Activated naive CD8-positive, alpha-beta T cell treated with anti-CD3 and anti-CD28 coated beads, Interleukin-2, amount 10 ng/mL, durations not matched to agents 7 days and 5 days (primary cell): ENCODE results near the gene KRTAP19-3. TPM values are rescaled to one million over a fixed set of nuclear protein-coding genes. Genes with fewer than 3 reads are reported as not detected.
"Not testable (repeated sequence)": the region's sequence is repeated elsewhere in the genome, so short reads cannot be mapped to it uniquely, and the experiment has no call there.

Experiments
- ATAC-seq: fragments of 150-1000 bp; cut with Tn5 transposase; one replicate; pipeline ENCODE4 v1.10.0; 2021; ENCODE audit warnings: low read depth, moderate library complexity
- POLR2A ChIA-PET: fragments of 350-600 bp; sonication (Branson Sonifier 250); formaldehyde crosslinking; loops from one replicate; lab custom pipeline; 2021; ENCODE audit warnings: antibody characterized with exemption; lab: Charles Lee
- DNase-seq: peaks from one replicate; pipeline ENCODE4 v3.0.0; 2021
- H3K27ac Mint-ChIP-seq: one replicate; pipeline ENCODE4 v1.8.0; 2022; ENCODE audit warnings: mild to moderate bottlenecking, mixed read lengths
- H3K27me3 Mint-ChIP-seq: one replicate; pipeline ENCODE4 v1.8.0; 2022; ENCODE audit warnings: mild to moderate bottlenecking, moderate library complexity, mixed read lengths
- H3K36me3 Mint-ChIP-seq: one replicate; pipeline ENCODE4 v1.8.0; 2021; ENCODE audit warnings: mild to moderate bottlenecking, mixed read lengths
- H3K4me1 Mint-ChIP-seq: one replicate; pipeline ENCODE4 v1.8.0; 2021; ENCODE audit warnings: mixed read lengths
- H3K4me3 Mint-ChIP-seq: one replicate; pipeline ENCODE4 v1.8.0; 2022; ENCODE audit warnings: mild to moderate bottlenecking, moderate library complexity, mixed read lengths
- H3K9me3 Mint-ChIP-seq: one replicate; pipeline ENCODE4 v1.8.0; 2021; ENCODE audit warnings: mixed read lengths
- total RNA-seq, 2 experiments: library from RNA; stranded (reverse); gene quantifications; one replicate each; pipeline ENCODE4 v1.2.3, GENCODE V29; 2021

KRTAP19-3 gene
- not detected for total RNA-seq

DNA sequence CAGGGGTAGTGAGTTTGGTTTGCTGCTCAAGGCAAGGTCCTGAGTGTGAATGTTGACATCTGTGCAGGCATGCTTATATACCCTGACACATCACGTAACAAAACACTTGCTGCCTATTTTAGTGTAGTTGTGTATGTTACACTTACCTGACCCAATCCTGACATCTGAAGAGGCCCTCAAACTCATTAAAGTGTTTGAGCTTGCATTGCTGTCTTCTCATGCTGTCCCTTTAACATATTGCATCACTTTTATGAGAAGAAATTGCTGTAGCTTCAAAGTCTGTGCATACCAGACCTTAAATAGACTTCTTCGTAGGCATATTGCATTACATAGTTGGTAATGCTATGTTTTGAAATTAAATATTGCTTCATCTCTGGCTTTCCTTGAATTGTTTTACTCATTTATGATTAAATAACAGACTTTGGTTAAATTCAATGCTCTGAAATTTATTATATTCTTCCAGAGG, at the start of gene KRTAP19-3:
Gene KRTAP19-3 (minus strand): TSS at position 51 of the 466 bp plus-strand sequence. CDS start 56 bp downstream, outside the sequence.
- H3K27me3 Mint-ChIP-seq, result no peaks in the 10 kb centered on the region
- POLR2A ChIA-PET, result no interaction called here

DNA sequence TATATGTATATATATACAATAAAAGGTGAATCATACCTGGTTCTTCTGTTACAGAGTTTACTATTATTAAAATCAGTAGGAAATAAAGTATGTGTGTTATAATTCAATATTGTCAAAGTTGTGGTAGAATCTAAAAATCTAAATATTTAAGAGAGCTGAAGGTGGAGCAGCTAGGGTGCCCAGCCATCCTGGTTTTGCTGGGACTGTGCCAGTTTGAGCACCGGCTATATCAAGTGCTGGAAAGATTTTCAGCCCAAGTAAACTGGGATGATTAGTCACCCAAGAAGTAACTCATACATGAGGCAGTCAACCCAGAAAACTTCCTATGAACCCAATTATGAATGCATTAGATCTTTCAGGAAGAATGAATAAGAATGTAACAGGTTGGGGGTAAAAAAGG, 27.1 kb upstream of the KRTAP19-3 start:
- DNase-seq (no peak), ATAC-seq (no peak)
- POLR2A ChIA-PET, result no interaction called here
- no peak overlapping the region for H3K4me3 Mint-ChIP-seq
- H3K27ac Mint-ChIP-seq, result no peak overlapping the region
- peaks cover 2% of the 10 kb centered on the region for H3K27me3 Mint-ChIP-seq
- H3K9me3 Mint-ChIP-seq, result peaks cover 2% of the 10 kb centered on the region
- H3K36me3 Mint-ChIP-seq, result no peaks in the 10 kb centered on the region
- H3K4me1 Mint-ChIP-seq, result no peaks in the 10 kb centered on the region

More for the DNA sequence above, at the start of gene KRTAP19-3:
- Mint-ChIP-seq H3K9me3 (peaks cover 1% of the 10 kb centered on the region), H3K4me1 (no peaks in the 10 kb centered on the region), H3K36me3 (no peaks in the 10 kb centered on the region), H3K27ac (no peak within 1 kb of the TSS), H3K4me3 (no peak within 1 kb of the TSS)
- DNase-seq (no peak), ATAC-seq (no peak)

DNA sequence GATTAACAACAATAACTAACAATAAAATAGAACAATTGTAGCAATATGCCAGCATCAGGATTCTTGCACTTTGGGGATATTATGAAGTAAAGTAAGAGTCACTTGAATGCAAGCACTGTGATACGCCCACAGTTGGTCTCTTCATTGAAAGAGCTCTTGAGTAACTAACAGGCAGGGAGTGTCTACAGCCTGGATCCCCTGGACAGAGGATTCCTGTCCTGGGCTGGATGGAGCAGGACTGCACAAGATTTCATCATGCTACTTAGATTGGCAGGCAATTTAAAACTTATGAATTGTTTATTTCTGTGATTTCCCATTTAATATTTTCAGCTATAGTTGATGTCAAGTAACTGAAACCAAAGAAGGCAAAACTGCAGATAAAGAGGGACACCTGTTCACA, 23.9 kb upstream of the KRTAP19-3 start:
- H3K4me1 Mint-ChIP-seq, result no peaks in the 10 kb centered on the region
- DNase-seq (no peak), ATAC-seq (no peak)
- H3K4me3 Mint-ChIP-seq, result no peak overlapping the region
- H3K27ac Mint-ChIP-seq, result no peak overlapping the region
- no peaks in the 10 kb centered on the region for H3K27me3 Mint-ChIP-seq
- POLR2A ChIA-PET, result no interaction called here
- H3K9me3 Mint-ChIP-seq, result peaks cover 2% of the 10 kb centered on the region
- H3K36me3 Mint-ChIP-seq, result no peaks in the 10 kb centered on the region

DNA sequence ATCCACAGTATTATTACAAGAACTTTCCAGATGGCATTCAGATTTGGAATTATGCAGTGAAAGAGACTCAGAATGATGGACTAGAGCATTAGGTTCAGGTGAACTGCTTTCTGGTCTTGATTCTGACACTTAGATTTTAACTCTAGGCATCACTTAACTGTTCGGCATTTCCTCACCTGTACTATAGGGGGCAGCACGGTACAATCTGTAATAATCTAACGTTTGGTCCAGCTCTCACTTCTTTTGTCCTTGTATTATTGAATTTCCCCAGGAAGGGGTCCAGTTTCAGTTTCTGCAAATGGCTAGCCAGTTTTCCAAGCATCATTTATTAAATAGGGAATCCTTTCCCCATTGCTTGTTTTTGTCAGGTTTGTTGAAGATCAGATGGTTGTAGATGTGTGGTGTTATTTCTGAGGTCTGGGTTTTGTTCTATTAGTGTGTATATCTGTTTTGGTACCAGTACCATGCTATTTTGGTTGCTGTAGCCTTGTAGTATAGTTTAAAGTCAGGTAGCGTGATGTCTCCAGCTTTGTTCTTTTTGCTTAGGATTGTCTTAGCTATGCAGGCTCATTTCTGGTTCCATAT, 13.9 kb upstream of the KRTAP19-3 start:
- H3K27ac Mint-ChIP-seq, H3K36me3 Mint-ChIP-seq, ATAC-seq, H3K27me3 Mint-ChIP-seq, H3K4me1 Mint-ChIP-seq, POLR2A ChIA-PET, DNase-seq, H3K4me3 Mint-ChIP-seq, H3K9me3 Mint-ChIP-seq: not testable (repeated sequence)

DNA sequence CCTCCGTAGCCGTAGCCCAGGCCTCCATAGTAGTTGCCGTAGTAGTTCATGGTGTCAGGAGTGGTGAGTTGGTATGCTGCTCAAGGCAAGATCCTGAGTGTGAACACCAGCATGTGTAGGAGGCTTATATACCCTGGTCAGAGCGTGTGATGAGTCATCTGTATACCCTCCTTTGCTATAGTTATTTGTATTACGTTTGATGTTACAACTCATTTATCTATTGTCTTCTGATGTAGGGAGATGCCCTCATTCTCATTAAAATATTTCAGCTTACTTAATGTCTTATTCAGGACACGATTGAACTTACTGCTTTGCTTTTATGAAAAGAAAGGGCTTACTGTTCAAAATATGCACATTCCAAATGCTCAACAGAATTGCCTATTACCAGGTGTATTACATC, 10.2 kb upstream of the KRTAP19-3 start, which contains the start of gene KRTAP19-5:
Gene KRTAP19-5 (minus strand): TSS at position 101 of the 400 bp plus-strand sequence. CDS start 51 bp downstream, at position 50.
- no peaks in the 10 kb centered on the region for H3K27me3 Mint-ChIP-seq
- H3K36me3 Mint-ChIP-seq, result no peaks in the 10 kb centered on the region
- no peak for DNase-seq
- no peak for ATAC-seq
- H3K4me3 Mint-ChIP-seq, result no peak within 1 kb of the TSS
- POLR2A ChIA-PET, result no interaction called here
- no peaks in the 10 kb centered on the region for H3K4me1 Mint-ChIP-seq
- no peaks in the 10 kb centered on the region for H3K9me3 Mint-ChIP-seq
- no peak within 1 kb of the TSS for H3K27ac Mint-ChIP-seq

DNA sequence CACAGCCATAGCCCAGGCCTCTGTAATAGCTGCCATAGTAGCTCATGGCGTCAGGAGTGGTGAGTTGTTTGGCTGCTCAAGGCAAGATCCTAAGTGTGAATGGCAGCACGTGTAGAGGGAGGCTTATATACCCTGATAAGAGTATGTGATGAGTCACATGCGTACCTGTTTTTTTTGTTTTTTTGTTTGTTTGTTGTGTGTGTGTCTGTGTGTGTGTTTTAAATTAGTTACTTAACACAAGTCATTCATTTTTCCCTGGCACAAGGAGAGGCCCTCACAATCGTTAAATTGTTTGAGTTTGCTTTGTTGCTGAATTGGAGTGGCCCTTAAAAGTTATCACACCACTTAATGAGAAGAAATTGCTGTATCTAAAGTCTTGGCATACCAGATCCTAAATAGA, 5.3 kb upstream of the KRTAP19-3 start, which contains the start of gene KRTAP19-4:
Gene KRTAP19-4 (minus strand): TSS at position 101 of the 400 bp plus-strand sequence. CDS start 55 bp downstream, at position 46.
- Mint-ChIP-seq H3K9me3 (no peaks in the 10 kb centered on the region), H3K27ac (no peak within 1 kb of the TSS), H3K27me3 (no peaks in the 10 kb centered on the region), H3K36me3 (no peaks in the 10 kb centered on the region), H3K4me3 (no peak within 1 kb of the TSS), H3K4me1 (no peaks in the 10 kb centered on the region)
- no peak for ATAC-seq
- no peak for DNase-seq
- POLR2A ChIA-PET, result no interaction called here

DNA sequence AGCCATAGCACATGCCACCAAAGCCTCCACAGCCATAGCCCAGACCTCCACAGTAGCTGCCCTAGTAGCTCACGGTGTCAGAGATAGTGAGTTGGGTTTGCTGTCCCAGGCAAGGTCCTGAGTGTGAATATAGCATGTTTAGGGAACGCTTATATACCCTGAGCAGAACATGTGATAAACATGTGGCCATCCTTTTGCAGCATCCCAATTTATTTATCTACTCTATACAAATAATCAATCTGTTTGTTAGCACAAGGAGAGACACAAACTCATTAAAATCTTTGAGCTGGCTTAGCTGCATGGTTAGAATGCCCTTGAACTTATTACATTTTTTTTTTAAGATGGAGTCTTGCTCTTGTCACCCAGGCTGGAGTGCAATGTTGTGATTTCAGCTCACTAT, 4.5 kb downstream of the KRTAP19-3 start, which contains the start of gene KRTAP19-2:
Gene KRTAP19-2 (minus strand): TSS at position 101 of the 400 bp plus-strand sequence. CDS start 88 bp downstream, at position 13.
- no peaks in the 10 kb centered on the region for H3K4me1 Mint-ChIP-seq
- peaks cover 4% of the 10 kb centered on the region for H3K9me3 Mint-ChIP-seq
- POLR2A ChIA-PET, result no interaction called here
- ATAC-seq (no peak), DNase-seq (no peak)
- no peak within 1 kb of the TSS for H3K4me3 Mint-ChIP-seq
- H3K27ac Mint-ChIP-seq, result no peak within 1 kb of the TSS
- H3K36me3 Mint-ChIP-seq, result no peaks in the 10 kb centered on the region
- no peaks in the 10 kb centered on the region for H3K27me3 Mint-ChIP-seq

DNA sequence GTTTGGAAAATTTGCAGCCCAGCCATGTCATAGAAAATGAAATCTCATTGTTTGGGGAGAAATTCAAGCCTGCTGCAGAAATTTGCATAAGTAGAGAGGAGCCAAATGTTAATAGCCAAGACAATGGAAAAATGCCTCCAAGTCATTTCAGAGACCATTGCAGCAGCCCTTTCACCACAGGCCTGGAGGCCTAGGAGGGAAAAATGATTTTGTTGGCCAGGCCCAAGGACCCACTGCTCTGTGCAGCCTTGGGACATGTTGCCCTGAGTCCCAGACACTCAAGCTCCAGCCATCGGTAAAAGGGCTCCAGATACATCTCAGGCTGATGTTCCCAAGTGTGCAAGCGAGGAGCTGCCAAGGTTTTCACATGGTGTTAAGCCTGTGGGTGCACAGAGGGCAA, 5.6 kb downstream of the KRTAP19-3 start:
- Mint-ChIP-seq H3K36me3 (no peaks in the 10 kb centered on the region), H3K4me3 (no peak overlapping the region), H3K27me3 (no peaks in the 10 kb centered on the region), H3K9me3 (peaks cover 4% of the 10 kb centered on the region), H3K27ac (no peak overlapping the region), H3K4me1 (no peaks in the 10 kb centered on the region)
- ATAC-seq, result no peak
- POLR2A ChIA-PET, result no interaction called here
- no peak for DNase-seq

DNA sequence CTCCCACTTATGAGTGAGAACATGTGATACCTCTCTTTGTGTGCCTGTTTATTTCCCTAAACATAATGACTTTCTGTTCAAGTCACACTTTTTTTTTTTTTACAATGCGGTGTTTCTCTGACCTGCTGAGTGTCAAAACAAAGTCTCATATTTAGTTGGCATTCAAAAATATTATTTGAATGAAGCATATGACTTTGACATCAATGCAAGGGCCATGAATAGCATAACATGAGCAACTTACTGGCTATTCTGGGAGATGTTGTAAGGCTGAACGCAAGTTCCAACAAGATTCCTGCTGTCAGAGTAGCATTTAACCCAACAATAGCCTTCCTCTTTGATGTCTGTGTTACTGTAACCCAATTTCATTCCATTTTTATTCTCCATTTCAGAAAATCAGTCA, 9.7 kb downstream of the KRTAP19-3 start:
- no peaks in the 10 kb centered on the region for H3K36me3 Mint-ChIP-seq
- POLR2A ChIA-PET, result no interaction called here
- no peak for DNase-seq
- no peak overlapping the region for H3K27ac Mint-ChIP-seq
- no peaks in the 10 kb centered on the region for H3K4me1 Mint-ChIP-seq
- peaks cover 4% of the 10 kb centered on the region for H3K9me3 Mint-ChIP-seq
- no peak overlapping the region for H3K4me3 Mint-ChIP-seq
- no peaks in the 10 kb centered on the region for H3K27me3 Mint-ChIP-seq
- no peak for ATAC-seq

DNA sequence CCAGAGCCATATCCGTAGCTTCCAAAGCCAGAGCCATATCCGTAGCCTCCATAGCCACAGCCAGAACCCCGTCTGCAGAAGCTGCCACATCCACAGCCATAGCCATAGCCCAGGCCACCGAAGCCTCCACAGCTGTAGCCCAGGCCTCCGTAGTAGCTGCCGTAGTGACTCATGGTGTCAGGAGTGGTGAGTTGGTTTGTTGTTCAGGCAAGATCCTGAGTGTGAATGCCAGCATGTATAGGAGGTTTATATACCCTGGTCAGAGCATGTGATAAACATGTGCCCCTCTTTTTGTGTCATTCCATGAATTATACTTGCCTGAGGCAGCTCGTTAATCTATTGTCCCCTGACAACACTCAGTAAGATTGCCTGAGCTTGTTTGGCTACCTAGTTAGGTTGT, 11.7 kb downstream of the KRTAP19-3 start, which contains the start of gene KRTAP19-1:
Gene KRTAP19-1 (minus strand): TSS at position 223 of the 400 bp plus-strand sequence. CDS start 50 bp downstream, at position 173.
- no peaks in the 10 kb centered on the region for H3K27me3 Mint-ChIP-seq
- no peak within 1 kb of the TSS for H3K27ac Mint-ChIP-seq
- H3K36me3 Mint-ChIP-seq, result no peaks in the 10 kb centered on the region
- POLR2A ChIA-PET, result no interaction called here
- no peaks in the 10 kb centered on the region for H3K4me1 Mint-ChIP-seq
- ATAC-seq (no peak), DNase-seq (no peak)
- H3K9me3 Mint-ChIP-seq, result peaks cover 1% of the 10 kb centered on the region
- no peak within 1 kb of the TSS for H3K4me3 Mint-ChIP-seq

DNA sequence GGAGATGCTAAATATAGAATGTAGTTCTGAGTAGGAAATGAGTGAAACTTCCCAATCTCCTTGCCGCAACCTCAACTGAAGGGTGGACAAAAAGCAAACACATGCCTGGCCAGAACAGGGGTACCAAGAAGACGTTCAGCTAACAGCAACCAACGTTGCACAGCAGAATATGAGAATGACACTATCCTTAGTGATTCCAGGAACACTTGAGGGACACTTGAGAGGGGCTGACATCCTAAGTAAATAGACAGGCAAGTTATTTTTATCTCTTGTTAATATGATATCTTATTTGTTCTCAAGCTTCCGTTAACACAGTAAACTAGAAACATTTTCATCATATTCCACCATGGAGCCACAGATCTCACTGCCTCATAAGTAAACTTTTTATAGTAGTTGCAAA, 12.6 kb downstream of the KRTAP19-3 start:
- Mint-ChIP-seq H3K27me3 (no peaks in the 10 kb centered on the region), H3K4me1 (no peaks in the 10 kb centered on the region), H3K27ac (no peak overlapping the region), H3K4me3 (no peak overlapping the region), H3K36me3 (no peaks in the 10 kb centered on the region), H3K9me3 (no peaks in the 10 kb centered on the region)
- ATAC-seq (no peak), DNase-seq (no peak)
- POLR2A ChIA-PET, result no interaction called here

DNA sequence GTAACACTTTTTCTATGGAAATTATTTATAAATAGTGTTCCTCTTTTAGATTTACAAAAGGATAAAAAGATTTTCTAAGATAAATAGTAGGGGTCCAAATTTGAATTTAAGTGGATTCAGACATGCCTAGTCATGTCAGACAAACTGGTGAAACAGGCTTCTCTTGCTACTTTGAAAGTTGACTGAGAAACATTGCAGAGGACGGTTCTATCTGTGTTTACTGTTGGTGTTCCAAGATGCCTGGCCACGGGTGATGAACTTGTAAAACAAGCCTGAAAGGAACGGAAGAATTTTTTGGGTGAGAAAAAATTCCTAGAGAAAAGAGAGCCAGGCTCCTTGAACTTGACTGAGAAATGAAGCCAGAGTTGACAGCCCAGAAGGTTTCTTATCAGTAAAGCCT, 13.8 kb downstream of the KRTAP19-3 start:
- ATAC-seq (no peak), DNase-seq (no peak)
- Mint-ChIP-seq H3K4me3 (no peak overlapping the region), H3K36me3 (no peaks in the 10 kb centered on the region), H3K27me3 (no peaks in the 10 kb centered on the region), H3K9me3 (no peaks in the 10 kb centered on the region), H3K27ac (no peak overlapping the region), H3K4me1 (no peaks in the 10 kb centered on the region)
- POLR2A ChIA-PET, result no interaction called here

DNA sequence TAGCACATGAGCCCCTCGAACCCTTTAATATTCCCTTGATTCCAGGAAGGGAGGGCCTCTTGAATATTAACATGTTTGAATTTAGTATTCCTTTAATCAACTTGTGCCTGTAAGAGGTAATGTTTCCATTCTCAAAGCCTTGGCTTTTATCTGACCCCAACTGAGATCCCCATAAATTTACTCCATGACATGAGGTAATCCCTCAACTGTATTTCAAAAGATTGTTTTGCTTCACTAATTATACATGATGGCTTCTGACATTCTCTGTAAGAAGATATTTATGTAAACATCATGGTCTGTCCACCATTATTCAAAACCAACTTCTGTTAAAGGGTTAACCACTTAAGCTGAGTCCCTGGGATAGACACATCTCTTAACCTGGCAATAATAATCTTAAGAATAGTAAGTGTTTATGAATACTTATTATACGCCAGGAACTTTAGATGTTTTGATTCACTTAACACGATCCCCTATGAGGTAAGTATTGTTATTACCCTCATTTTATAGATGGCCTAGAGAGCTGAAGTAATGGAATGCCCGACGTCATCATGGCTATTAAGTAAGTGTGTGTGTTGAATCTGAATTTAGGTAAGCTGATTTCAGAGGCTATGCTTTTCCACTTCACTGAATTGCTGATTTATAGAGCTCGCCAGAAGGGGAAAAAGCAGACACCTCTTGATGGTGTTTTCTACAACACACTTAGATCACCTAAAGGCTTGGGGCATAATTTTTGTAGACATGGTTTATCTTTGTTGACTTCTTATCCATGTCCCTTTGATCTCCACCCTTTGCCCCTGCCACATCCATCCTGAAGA, 22.7 kb downstream of the KRTAP19-3 start:
- no peak for ATAC-seq
- POLR2A ChIA-PET, result no interaction called here
- no peak overlapping the region for H3K4me3 Mint-ChIP-seq

More for the DNA sequence above, 22.7 kb downstream of the KRTAP19-3 start:
- Mint-ChIP-seq H3K27ac (no peak overlapping the region), H3K9me3 (no peaks in the 10 kb centered on the region), H3K4me1 (no peaks in the 10 kb centered on the region), H3K27me3 (no peaks in the 10 kb centered on the region), H3K36me3 (no peaks in the 10 kb centered on the region)
- DNase-seq, result no peak
